Sigmoid colon (tissue), 3 donors: ENCODE data around the gene WIF1.

Experiments used
- POLR2A ChIP-seq, 2 donors: fragments of 450-650 bp; IDR thresholded peaks; one replicate each; pipeline ENCODE4 v1.6.1; 2016; ENCODE audit warnings: antibody characterized with exemption in 2 of 2, mild to moderate bottlenecking in 2 of 2, moderate library complexity in 2 of 2
- TF ChIP-seq, protein P1 (sequence below), 4 experiments: fragments of 450-650 bp in 3 of 4; fragments of 200-600 bp in 1 of 4; IDR thresholded peaks; one replicate each; pipeline ENCODE4 v1.5.1; 2016 to 2019; ENCODE audit warnings: antibody characterized with exemption in 4 of 4, mild to moderate bottlenecking in 3 of 4, moderate library complexity in 2 of 4

DNA sequence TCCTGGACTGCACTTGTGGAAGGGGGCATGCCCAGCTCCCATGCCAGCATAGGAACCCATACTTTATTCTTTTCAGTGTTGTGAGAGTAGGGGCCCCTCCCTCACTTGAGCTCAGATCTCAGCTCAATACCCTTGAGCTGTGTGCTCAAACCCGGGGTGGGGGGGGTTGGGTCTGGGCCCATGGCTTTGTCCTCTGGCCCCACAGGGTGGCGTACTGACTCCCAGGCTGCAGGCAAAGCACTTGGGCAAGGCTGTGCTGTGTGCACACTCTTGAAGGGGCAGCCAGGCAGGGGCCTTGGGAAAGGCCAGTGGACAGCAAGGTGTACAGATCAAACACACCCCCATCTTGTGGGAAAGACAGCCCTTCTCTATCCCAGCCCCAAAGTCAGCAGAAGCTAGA lies 81.8 kb downstream of the WIF1 start:
- TF ChIP-seq, protein P1, sequence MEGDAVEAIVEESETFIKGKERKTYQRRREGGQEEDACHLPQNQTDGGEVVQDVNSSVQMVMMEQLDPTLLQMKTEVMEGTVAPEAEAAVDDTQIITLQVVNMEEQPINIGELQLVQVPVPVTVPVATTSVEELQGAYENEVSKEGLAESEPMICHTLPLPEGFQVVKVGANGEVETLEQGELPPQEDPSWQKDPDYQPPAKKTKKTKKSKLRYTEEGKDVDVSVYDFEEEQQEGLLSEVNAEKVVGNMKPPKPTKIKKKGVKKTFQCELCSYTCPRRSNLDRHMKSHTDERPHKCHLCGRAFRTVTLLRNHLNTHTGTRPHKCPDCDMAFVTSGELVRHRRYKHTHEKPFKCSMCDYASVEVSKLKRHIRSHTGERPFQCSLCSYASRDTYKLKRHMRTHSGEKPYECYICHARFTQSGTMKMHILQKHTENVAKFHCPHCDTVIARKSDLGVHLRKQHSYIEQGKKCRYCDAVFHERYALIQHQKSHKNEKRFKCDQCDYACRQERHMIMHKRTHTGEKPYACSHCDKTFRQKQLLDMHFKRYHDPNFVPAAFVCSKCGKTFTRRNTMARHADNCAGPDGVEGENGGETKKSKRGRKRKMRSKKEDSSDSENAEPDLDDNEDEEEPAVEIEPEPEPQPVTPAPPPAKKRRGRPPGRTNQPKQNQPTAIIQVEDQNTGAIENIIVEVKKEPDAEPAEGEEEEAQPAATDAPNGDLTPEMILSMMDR (IDR thresholded peaks at IDR 0.05): no peak
- TF ChIP-seq POLR2A (IDR thresholded peaks at IDR 0.05): no peak
